ENCODE data around the gene ABLIM2.

Gene ABLIM2

DNA sequence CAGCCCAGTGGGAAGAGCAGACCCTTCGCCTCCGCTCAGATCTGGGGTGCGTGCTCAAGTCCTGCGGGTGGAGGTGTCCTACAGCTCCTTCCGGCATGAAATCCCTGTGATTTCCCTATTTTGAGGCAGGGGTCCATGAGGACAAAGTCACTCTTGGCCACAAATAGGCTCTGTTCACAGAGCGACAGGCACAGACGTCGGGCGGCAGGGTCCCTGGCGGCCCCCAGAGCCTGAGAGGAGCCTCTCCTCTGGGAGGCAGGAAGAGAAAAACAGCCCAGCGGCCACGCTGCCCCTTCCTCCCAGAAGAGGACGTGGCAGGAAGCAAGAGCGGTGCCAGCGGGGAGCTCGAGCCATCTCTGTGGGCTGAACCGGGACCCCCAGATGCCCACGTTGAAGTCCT lies 38.7 kb downstream of the ABLIM2 start:
- no peak for DNase-seq (ENCODE audit: low spot score)

DNA sequence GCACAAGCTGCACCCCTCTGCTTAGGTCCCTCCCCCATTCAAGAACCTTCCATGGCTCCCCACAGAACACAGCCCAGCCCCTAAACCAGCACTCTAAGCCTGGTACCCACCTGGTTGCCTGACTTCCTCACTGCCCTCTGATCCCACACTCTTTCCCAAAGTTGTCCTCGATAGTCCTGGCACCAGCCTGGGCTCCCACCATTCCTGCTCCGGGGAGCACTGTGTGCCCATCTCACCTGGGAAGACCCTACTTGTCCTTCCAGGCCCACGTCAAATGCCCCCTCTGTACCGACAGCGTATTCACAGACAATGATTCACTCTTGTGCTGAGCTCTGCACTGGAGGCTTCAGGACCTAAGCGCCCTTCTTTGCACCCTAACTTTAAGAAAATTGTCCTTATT lies 40.1 kb downstream of the ABLIM2 start:
- DNase-seq (ENCODE audit: low spot score), result no peak

DNA sequence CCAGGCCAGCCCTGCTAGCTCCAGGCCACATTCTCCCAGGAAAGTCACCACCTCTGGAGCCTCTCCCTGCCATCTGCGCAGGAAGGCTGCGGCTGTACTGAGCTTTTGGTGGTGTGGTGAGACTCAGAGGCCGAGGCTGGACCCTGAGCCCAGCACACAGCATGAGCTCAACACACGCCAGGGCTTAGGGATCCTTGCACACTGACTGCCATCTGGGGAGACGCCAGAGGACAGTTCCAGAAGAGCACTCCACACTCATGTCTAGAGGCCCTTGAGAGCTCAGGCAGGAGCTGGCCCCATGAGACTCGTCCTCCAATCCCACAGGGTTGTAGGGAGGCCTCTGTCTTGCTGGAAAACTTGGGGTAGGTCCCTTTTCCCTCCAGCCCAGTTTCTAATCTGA lies 40.6 kb downstream of the ABLIM2 start:
- DNase-seq (ENCODE audit: low spot score), result no peak

DNA sequence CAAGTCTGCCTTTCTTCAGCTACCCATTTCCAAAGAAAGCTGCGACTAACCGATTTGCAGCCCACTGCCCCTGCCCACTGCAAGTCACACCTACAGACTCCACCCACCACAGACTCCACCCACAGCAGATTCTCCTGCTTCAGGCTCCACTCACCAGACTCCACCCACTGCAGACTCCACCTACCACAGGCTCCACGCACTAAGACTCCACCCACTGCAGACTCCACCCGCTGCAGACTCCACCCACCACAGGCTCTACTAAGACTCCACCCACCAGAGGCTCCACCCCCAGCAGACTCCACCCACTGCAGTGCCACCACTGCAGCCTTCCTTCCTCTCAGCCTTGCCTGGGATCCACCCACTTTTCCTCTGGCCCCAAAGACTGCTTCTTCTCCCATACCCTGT lies 41.3 kb downstream of the ABLIM2 start:
- DNase-seq (ENCODE audit: low spot score), result no peak

DNA sequence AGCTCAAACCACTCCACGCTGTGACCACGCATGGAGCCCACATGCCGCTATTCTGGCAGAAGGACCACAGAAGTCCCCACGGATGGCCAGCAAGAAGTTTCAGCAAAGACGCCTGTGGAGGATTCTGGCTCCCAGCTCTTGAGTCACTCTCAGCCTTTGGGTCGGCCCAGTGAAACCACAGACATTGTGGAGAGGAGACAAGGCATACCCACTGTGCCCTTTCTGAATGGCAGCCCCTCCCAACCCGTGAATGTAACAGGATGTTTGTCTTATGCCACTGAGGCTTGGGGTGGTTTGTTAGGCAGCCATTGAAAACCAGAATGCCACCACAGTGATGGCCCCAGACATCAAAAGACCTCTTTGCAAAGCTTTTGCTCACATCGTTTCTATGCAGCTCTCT lies 42.7 kb downstream of the ABLIM2 start:
- DNase-seq (ENCODE audit: low spot score), result no peak

DNA sequence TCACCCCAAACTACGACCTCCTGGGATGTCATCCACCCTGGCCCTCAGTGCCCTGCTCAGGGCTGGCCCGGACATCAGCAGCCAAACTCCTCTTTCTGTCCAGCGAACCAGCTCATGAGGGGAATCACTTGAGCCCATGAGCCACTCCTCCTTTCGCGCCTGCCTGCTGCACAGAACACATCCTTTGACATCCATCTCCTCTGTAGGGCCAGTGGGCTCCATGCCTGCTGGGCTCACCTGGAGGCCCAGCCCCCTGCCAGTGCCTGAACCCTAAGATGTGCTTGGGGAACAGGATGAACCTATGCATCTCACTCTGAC lies 43.5 kb downstream of the ABLIM2 start:
- no peak for DNase-seq (ENCODE audit: low spot score)

DNA sequence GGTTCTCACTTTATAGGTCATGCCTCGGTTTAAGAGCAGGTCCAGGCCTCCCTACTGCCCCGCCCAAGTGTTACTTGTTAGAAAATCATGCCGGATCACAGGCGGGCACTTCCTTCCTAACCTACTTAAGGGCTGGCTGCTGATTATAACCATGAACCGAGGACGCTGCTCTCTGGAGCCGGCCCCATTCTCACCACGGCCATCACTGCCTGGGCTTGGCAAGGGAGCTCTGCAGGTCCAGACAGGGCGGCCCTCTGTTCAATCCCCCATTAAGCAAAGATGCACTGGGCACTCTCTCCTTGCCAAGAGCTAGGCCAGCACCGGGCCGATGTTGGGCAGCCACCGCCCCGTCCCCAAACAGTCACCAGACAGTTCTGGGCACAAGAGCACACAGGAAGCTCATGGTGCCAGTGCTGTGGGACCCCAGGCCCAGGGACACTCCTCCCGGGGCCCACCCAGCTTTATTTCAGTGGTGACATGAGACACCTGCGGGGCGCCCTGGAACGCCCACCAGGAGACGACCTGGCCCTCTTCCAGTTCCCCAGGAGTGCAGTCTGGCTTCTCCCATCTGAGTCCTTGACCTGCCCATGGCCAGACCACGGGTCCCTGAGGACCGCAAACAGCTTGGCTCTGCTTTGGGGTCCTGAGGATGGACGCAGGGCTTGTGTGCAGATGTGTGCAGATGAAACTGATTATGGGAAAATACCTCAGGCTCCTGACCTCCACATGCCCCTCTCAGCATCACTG lies 44.0 kb downstream of the ABLIM2 start:
- no peak for DNase-seq (ENCODE audit: low spot score)

DNA sequence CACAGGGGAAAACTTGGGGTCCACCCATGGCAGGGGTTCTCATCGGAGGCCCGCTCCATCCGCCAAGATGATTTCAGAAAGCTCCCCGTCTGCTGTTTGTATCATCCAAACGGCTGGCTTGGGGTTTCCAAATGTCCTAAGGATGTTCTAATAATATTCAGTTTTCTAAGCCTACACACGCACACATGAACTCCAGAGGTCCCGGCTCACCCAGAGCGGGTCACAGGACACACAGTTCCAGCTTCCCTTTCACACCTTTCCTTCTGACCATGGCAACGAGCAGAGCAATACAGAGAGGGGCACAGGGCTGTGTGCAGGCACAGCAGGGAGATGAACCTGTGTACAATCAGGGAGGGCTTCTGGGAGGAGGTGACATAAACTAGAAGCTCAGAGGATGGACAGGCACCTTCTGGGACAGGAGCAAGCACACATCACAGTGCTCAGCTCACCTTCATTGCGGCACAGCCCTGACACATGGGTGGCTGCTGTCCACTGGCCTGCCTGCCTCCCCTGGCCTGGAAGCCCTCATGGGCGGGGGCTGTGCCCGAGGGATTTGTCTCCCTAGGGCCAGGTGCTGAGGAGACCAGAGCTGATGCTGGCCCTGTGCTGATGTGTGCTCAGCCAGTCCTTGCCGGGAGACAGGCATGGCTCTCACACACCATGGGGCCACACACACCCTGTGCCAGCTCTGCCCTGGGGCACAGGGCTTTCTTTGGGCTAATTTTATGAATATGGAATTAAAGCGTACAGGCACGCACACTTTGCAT lies 44.8 kb downstream of the ABLIM2 start:
- DNase-seq (ENCODE audit: low spot score), result no peak

DNA sequence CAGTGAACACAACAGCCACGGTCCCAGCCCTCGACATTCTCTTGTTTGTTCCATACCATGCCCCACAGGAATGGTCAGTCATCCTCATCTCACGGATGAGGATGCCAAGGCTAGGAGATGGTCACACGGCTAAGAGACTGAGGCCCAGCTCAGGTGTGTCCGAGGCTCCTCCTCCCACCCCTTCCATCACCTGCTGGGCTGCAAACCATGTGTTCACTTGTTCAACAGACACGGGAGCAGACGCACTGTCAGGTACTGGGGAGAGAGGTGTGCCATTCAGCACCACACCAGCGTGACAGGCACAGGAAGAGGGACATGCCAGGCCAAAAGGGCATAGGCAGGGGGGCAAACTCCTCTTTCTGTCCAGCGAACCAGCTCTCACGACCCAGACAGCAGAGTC lies 45.9 kb downstream of the ABLIM2 start:
- no peak for DNase-seq (ENCODE audit: low spot score)

DNA sequence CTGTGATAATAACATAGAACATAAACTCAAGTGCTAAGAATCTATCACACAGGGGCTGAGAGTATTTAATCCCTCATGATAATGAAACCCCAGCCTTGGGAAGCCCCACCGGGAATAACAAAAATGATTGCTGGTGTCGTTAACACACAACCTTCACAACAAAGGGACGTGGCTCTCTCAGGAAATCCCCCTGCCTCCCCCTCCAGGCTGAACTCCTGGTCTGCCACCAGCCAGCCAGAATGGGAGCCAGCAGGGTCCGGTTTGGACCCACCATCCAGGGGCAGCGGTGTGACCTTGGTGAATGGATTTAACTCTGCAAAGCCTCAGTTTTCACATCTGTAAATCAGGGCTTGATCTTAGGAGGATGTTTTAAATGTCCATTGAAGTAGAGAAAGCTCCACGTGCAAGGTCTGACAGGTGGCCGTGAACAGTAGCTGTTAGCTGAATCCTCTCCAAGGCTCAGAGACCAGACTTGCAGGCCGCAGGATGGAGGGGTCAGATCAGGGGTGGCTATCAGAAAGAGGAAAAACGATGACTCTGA lies 46.5 kb downstream of the ABLIM2 start:
- DNase-seq (ENCODE audit: low spot score), result no peak

DNA sequence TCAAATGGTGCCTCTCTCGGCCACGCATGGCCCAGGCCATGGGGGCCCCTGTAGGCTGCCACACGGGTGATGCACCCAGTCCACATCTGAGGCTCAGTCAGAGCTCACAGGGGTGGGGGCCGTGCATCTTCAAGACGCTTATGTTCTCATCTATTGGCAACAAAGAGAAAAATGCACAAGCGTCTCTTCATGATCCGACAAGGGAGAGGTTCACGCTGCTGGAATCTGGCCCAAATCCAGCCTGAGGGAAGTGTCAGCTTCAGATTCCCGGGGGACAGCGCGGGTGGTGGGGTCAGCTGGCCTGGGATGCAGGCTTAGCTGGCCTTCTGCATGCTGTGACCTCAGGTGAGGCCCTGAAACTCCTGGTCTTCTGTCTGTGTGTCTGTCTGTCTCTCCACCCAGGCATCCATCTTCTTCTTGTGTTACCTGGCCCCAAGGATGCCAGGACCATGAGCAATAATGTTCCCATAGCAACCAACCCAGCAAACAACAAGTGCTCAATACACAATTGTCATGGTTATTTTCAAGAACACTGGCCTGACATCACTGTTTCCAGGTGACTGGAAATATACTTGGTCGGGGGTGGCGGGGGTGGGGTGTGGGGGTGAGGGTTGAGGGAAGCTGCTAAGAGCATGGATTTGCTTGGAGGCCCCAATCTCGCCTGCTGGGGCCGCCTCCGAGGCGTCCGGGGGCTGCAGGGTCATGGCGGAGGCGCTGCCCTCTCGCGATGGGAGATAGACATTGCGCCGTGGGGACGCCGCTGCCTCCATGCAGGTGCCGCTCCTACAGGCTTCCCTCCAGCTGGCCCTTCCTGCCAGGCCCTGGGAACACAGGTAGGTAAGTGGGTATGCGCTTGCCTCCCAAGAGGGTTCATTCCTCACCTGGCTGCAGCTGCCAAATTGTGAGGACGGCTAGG lies 48.3 kb downstream of the ABLIM2 start:
- DNase-seq (ENCODE audit: low spot score), result no peak

DNA sequence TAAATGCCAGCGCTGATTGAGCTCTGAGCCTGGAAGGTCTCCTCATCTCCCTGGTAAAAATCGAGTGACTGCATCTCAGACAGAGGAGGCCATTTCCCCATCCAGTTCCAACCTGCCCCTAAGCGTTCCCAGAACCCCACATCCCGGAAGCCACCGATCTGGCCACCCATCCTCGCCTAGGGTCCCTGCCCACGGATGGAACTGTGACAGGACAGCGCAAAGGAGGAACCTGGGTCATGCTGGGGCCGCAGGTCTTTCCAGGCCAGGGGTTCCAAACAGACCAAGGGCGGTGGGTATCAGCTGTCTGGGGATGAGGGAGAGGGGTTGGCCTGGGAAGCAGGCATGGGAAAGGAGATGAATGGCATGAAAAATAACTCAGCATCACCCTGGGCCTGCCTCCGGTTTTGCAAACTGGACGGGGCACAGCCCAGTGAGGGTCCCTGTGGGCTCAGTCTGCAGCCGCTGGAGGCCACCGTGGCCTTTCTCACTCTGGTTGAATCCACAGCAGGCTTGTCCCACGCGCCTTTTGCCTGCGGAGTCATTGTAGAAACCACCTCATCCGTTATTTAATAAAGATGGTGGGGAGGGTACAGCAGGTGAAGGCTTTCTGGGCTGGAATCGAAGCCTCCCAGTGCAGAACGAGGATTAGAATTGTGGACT lies 49.1 kb downstream of the ABLIM2 start:
- no peak for DNase-seq (ENCODE audit: low spot score)

DNA sequence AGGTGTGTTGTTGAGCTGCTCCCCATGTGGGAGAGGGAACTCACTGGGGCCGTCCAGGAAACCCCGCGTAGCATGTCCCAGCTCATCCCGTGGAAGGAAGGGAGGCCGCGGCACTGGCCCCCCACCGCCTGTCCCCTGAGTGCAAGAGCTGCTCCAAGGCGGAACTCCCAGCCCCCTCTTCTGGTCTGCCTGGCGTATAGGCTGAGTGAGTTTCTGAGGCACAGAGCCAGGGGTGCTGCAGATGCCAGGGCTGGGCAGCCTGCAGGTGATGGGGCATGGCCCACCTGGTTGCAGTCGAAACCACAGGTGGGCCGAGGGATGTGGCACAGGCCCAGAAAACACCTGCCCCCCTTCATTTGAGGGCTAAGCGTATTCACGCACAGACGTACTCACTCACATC lies 49.6 kb downstream of the ABLIM2 start:
- DNase-seq (ENCODE audit: low spot score), result no peak

DNA sequence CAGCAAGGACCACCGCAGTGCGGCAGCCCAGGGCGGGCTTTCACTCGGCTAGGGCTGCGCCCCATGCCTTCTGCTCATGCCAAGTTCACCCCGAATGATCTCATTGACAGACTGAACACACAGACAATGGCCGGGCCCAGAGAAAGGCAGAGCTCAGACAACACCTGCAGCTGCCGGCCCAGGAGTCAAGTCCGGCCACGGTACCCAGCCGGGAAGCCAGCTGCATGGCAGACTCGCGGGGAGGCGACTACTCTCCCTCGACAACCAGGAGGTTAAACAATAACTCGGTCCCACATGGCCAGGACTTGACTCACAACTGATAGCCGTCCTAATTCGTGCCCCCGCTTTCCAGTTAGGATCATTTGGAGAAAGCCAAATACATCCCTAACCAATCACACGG lies 50.4 kb downstream of the ABLIM2 start:
- no peak for DNase-seq (ENCODE audit: low spot score)

DNA sequence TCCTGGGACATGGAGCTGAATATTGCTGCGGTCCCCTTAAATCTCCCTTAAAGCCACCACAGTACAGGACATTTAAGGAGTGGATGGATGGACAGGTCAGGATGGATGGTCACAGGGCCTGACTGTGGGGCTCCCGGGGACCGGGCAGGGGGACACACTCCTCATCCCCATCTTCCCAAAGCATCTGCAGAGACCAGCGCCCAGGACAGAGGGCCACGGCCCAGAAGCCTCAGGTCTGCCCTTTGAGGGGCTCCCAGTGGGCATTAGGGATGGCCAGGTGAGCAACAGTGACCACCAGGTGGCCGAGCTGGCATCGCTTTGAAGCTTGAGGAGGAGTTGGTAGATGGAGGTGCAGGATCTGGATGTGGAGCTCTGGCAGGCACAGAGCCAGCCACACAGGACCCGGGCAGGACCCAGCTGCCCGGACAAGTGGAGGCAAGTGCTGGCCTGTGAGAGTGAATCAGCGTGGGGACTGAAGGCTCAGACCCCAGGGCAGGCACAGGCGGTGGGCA lies 51.4 kb downstream of the ABLIM2 start:
- DNase-seq (ENCODE audit: low spot score), result no peak

DNA sequence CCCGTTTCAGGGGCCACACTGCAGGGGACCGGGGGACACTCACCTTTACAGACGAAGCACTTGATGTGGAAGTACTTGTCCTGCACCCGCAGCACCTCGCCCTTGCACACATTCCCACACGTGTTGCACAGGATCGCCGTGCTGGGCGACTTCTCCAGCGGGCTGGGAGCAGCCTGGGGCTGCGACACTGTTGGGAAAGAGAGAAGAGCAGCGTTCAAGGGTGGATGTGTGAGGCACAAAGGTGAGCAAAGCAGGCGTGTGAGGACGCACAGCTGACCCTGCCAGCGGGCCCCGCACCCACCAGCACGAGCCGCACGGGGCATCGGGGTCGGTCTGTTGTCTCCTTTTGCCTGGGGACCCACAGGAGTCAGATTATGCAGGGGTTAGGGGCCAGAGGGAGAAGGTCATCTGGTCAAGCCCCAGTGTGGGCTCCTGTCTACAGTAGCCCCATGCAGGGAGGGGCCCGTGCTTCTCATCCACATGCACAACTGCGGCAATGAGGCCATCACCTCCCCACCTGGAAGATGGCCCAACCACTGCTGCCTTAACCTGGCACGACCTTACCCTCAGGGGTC lies 52.1 kb downstream of the ABLIM2 start:
- no peak for DNase-seq (ENCODE audit: low spot score)

DNA sequence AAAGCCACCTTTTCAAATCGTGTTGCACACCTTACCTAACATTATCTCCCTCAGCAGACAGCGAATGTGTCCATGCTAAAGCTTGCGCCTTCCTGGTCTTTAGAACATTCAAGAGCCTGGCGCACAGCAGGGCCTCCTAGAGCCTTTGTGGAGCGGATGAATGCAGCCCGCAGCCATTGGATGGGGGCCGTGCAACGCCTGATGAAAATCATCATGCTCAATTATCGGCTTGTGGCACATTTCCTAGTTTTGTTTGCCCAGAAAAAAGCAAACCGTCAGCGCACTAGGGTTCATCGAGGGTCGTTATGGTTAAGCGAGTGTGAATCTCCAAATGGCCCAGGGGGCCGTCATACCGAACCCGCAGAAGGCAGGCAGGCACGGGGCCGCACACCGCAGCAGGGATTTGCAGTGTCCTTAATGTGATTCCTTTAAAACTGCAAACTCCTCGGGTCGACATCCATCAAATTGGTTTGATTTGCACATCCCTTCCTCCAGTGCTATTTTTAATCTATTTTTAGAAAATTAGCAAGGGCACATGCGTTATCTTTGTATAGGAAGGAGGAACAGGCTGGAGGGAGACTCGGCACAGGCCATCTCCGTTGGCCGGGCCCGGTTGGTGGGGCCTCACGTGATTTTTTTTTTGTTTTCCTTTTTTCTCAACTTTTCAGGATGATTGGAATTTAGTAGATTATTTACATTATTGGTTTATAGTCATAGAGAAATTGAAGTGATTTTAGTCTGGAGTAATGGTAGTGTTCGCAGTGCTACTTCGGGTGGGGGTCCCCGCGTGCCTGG lies 53.1 kb downstream of the ABLIM2 start:
- no peak for DNase-seq (ENCODE audit: low spot score)

DNA sequence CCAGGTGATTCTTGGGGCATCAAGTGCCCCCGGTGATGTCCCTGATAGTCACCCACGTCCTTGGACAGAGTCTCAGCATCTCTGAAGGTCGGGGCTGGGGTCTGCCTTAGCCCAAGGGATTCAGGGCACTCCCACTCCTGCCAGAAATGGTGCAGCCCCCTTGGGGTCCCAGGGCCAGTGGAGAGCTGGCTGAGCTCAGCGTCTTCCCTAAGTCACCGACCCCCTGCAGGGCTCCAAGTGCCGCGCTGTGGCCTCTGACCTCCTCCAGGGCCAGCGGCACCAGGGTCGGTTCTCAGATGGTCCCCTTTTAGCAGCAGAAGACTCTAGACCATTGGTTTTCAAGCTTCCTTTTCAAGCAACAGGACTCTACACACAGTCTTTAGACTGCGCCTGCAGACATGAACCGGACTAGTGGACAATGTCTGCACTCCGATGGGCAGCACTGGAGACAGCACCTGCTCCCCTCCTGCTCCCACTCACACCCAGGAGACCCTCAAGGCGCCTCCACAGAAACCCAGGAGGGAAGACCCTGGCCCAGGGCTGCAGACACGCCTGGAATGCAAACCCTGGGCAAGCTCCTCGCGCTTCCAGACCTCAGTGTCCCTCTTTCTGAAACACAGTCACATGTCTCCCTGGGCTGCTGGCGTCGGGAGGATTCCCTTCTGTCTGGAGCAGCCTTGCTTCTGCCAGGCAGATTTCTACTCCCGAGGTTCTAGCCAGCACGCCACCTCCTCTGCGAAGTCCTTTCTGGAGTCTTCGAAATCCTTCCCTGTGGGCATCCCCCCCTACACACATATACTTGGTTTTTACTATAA lies 53.9 kb downstream of the ABLIM2 start:
- DNase-seq (ENCODE audit: low spot score), result no peak
